BJ (cell line): ENCODE data around the gene EMID1. TPM values are rescaled to one million over a fixed set of nuclear protein-coding genes. Genes with fewer than 3 reads are reported as not detected.

Experiments
- CTCF ChIA-PET: fragments of 350-600 bp; formaldehyde crosslinking; extraction: SDS; loops from one replicate; lab custom pipeline; 2021; ENCODE audit warnings: antibody characterized with exemption, inconsistent platforms; lab: Yijun Ruan, JAX
- POLR2A ChIA-PET: fragments of 300-600 bp; sonication (Branson Sonifier 250); formaldehyde crosslinking; extraction: SDS; loops from one replicate; lab custom pipeline; 2021; ENCODE audit warnings: antibody characterized with exemption; lab: Charles Lee
- DNase-seq: peaks from one replicate; pipeline ENCODE4 v3.0.0-alpha.2; 2011; ENCODE audit warnings: low read depth
- H3K27me3 ChIP-seq: 2 replicates; pipeline ENCODE4 v1.6.0; 2011; ENCODE audit warnings: low read length; ENCODE audit not compliant: control insufficient read depth, insufficient read depth
- H3K36me3 ChIP-seq: 2 replicates; pipeline ENCODE4 v1.5.1; 2011; ENCODE audit warnings: low read length; ENCODE audit not compliant: control insufficient read depth, insufficient read depth
- H3K4me3 ChIP-seq: 2 replicates; pipeline ENCODE4 v1.5.1; 2011; ENCODE audit warnings: low read depth, mild to moderate bottlenecking, control low read depth, low read length
- polyA plus RNA-seq: library from polyadenylated mRNA; depleted of rRNA; stranded (reverse); fragments of >200 nt; gene quantifications from 2 replicates; pipeline ENCODE4 v1.2.3, GENCODE V29; 2011
- TF ChIP-seq, protein P1 (sequence below): IDR thresholded peaks from 2 replicates; pipeline ENCODE4 v1.5.1; 2011; ENCODE audit warnings: low read depth, mild to moderate bottlenecking, control low read depth, inconsistent platforms, low read length, moderate library complexity; ENCODE audit not compliant: insufficient read depth

EMID1 gene
- polyA plus RNA-seq, 1 experiment = 0.05 TPM

- ChIA-PET POLR2A (no interaction called here), CTCF (interaction anchor here (3.0 kb wide), 1 partner anchor 18 kb away, joined by 10 read pairs; no protein-coding TSS in a partner anchor)
- TF ChIP-seq, protein P1, sequence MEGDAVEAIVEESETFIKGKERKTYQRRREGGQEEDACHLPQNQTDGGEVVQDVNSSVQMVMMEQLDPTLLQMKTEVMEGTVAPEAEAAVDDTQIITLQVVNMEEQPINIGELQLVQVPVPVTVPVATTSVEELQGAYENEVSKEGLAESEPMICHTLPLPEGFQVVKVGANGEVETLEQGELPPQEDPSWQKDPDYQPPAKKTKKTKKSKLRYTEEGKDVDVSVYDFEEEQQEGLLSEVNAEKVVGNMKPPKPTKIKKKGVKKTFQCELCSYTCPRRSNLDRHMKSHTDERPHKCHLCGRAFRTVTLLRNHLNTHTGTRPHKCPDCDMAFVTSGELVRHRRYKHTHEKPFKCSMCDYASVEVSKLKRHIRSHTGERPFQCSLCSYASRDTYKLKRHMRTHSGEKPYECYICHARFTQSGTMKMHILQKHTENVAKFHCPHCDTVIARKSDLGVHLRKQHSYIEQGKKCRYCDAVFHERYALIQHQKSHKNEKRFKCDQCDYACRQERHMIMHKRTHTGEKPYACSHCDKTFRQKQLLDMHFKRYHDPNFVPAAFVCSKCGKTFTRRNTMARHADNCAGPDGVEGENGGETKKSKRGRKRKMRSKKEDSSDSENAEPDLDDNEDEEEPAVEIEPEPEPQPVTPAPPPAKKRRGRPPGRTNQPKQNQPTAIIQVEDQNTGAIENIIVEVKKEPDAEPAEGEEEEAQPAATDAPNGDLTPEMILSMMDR = no peak
- Histone ChIP-seq H3K4me3 (no peak overlapping the region), H3K27me3 (no peaks in the 10 kb centered on the region), H3K36me3 (peaks cover 16% of the 10 kb centered on the region)
- DNase-seq = no peak
Measured at GRCh38 chr22:29263791-29264276, 58.1 kb downstream of the EMID1 start.

DNA sequence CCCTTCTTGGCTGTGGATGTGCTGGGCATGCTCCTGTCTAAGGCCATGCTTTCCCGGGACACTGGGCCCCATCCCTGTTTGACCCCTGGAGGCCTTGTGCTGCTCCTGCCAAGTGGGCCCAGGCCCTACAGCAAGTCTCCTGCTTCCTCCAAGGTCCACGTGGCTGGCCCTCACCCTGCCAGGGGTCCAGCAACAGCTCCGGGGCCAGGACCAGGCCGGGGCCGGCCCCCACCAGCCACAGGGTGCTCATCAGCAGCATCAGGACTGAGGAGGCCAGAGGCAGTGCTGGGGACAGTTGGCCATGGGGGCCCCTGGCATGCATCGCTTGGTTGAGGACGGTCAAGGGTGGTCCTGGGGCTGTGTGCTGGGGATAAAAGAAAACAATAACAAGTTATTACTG lies 59.6 kb downstream of the EMID1 start:
- H3K27me3 ChIP-seq = no peaks in the 10 kb centered on the region
- H3K36me3 ChIP-seq = peaks cover 14% of the 10 kb centered on the region
- H3K4me3 ChIP-seq = no peak overlapping the region
- ChIA-PET CTCF (interaction anchor here (0.7 kb wide), 1 partner anchor 19 kb away, joined by 3 read pairs; no protein-coding TSS in a partner anchor), POLR2A (no interaction called here)
- TF ChIP-seq, protein P1 = no peak
- no peak for DNase-seq

- no peak for DNase-seq
- CTCF ChIA-PET = interaction anchor here (0.7 kb wide), 1 partner anchor 20 kb away, joined by 3 read pairs; no protein-coding TSS in a partner anchor
- POLR2A ChIA-PET = no interaction called here
- Histone ChIP-seq H3K36me3 (peaks cover 11% of the 10 kb centered on the region), H3K4me3 (no peak overlapping the region), H3K27me3 (no peaks in the 10 kb centered on the region)
- TF ChIP-seq, protein P1 = no peak
Measured at GRCh38 chr22:29265929-29266328, 60.2 kb downstream of the EMID1 start.

- DNase-seq = no peak
- TF ChIP-seq, protein P1 = no peak
- ChIA-PET POLR2A (no interaction called here), CTCF (interaction anchor here (1.0 to 2.2 kb wide), 2 partner anchors 21 to 62 kb away, joined by 3 to 8 read pairs; no protein-coding TSS in a partner anchor)
- Histone ChIP-seq H3K27me3 (no peaks in the 10 kb centered on the region), H3K36me3 (peaks cover 10% of the 10 kb centered on the region), H3K4me3 (peak overlapping the region; percentile 88)
Measured at GRCh38 chr22:29266564-29267461, 61.1 kb downstream of the EMID1 start.

DNA sequence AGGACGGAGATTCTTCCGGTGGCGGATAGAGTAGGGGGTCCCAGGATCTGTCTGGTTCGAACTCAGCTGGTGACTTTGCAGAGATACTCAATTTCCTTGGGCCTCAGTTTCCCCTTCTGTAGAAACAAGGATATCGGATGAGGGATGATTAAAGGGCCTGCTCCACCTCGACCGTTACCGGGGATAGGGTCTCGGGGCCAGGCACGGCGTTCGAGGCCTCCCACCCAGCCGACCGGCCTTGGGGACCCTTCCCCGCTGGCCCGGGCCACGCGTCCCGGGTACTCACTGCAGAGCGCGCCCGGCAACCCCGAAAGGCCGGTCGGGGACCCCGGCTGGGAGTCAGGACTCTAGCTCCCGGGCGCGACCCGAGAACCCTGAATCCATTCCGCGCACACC lies 61.8 kb downstream of the EMID1 start:
- peaks cover 10% of the 10 kb centered on the region for H3K36me3 ChIP-seq
- no peak for DNase-seq
- no peaks in the 10 kb centered on the region for H3K27me3 ChIP-seq
- TF ChIP-seq, protein P1 = no peak
- CTCF ChIA-PET = interaction anchor here (2.2 kb wide), 1 partner anchor 22 kb away, joined by 8 read pairs; no protein-coding TSS in a partner anchor
- H3K4me3 ChIP-seq = peak overlapping the region; percentile 88
- POLR2A ChIA-PET = no interaction called here
